ENCODE results near the gene ST6GALNAC3. TPM values are rescaled to one million over a fixed set of nuclear protein-coding genes. Genes with fewer than 3 reads are reported as not detected.
A peak's percentile ranks its signal among the peaks of the same experiment; 100 is the strongest.
"Not testable (repeated sequence)": the region's sequence is repeated elsewhere in the genome, so short reads cannot be mapped to it uniquely, and the experiment has no call there.

Gene ST6GALNAC3
- total RNA-seq, 4 donors from 2014 or later, result 9.7 to 34.0 (median 14.1) TPM

DNA sequence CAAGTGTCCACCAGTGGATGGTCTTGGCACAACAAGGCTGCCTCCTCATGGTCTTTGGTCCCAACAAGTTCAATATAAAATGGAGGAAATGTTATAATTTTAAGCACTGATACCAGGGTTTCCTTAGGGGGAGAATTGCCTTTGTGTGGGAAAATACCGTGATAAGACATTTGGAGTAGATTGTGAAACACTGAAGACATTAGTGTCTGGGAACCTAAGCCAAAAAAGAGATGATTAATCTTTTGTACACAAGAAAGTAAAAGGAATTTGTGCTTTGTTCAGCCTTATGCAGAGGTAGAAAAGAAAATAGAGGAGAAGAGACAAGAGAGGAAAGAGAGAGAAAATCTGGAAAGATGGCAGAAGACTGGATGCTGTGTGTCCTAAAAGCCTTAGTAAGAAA, 36.1 kb downstream of the ST6GALNAC3 start:
- TF ChIP-seq, protein P1, sequence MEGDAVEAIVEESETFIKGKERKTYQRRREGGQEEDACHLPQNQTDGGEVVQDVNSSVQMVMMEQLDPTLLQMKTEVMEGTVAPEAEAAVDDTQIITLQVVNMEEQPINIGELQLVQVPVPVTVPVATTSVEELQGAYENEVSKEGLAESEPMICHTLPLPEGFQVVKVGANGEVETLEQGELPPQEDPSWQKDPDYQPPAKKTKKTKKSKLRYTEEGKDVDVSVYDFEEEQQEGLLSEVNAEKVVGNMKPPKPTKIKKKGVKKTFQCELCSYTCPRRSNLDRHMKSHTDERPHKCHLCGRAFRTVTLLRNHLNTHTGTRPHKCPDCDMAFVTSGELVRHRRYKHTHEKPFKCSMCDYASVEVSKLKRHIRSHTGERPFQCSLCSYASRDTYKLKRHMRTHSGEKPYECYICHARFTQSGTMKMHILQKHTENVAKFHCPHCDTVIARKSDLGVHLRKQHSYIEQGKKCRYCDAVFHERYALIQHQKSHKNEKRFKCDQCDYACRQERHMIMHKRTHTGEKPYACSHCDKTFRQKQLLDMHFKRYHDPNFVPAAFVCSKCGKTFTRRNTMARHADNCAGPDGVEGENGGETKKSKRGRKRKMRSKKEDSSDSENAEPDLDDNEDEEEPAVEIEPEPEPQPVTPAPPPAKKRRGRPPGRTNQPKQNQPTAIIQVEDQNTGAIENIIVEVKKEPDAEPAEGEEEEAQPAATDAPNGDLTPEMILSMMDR (IDR thresholded peaks at IDR 0.05), result no peak
- DNase-seq (ENCODE audit: low spot score), result no peak
- peak; percentile 41 for ATAC-seq (ENCODE audit: low FRiP score)

DNA sequence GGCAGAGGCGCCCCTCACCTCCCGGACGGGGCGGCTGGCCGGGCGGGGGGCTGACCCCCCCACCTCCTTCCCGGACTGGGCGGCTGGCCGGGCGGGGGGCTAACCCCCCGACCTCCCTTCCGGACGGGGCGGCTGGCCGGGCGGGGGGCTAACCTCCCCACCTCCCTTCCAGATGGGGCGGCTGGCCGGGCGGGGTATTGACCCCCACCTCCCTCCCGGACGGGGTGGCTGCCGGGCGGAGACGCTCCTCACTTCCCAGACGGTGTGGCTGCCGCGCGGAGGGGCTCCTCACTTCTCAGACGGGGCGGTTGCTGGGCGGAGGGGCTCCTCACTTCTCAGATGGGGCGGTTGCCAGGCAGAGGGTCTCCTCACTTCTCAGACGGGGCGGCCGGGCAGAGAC, 37.8 kb downstream of the ST6GALNAC3 start:
- DNase-seq (ENCODE audit: low spot score); ATAC-seq (ENCODE audit: low FRiP score): not testable (repeated sequence)

DNA sequence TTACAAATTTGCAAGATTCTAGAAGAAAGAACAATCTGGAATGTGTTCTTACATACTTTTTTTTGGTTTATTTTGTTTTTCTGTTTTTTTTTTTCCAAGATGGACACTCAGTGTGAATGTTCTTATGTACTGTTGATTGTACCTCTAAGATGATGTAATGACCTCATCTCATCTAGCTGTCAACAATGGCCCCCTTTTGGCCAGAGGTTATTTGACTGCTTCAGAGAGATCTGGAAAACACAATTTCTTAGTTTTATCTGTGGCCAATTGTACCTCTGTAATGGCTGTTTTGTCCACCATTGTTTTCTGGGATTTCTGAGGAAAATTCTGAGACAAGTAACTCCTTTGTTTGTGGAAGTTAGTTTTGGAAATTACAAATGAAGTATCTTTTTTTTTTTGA, 38.9 kb downstream of the ST6GALNAC3 start:
- TF ChIP-seq, protein P1 (IDR thresholded peaks at IDR 0.05), result no peak
- DNase-seq (ENCODE audit: low spot score) (no peak), ATAC-seq (ENCODE audit: low FRiP score) (no peak)

DNA sequence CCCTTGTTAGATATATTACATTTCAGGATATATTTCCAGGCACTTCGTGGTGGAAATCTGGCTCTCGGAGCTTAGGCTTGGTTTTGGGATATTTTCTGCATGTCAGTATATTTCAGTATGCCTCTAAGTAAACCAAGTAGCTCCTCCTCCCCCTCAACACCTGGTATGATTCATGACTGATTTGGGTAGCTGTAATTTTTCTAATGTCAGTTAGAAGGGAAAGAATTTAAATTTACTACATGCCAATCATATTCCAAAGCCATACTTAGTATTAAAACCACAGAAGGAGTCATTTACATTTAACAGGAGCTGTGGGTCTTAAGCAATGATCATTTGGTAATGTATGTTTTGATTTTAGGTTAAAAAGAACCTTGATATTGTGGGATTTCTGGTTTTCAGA, 40.6 kb downstream of the ST6GALNAC3 start:
- DNase-seq (ENCODE audit: low spot score), result no peak
- no peak for ATAC-seq (ENCODE audit: low FRiP score)
- TF ChIP-seq, protein P1 (IDR thresholded peaks at IDR 0.05), result no peak

DNA sequence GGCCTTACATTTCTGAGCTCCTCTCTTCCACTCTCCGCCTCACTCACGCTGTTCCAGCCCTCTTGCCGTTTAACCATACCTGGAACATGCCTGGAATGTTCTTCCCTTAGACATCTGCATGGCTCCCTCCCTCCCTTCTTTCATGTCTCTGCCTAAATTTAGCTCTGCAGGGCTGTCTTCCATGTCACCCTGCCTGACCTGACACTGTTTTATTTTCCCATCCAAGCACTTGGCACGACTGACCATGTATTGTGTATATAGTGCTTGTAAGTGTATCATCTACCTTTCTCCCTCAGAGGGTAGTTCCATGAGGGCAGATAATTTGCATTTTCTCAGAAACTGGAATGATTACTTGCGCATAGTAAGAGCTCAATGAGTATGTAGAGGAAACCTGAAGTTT, 47.3 kb downstream of the ST6GALNAC3 start:
- ATAC-seq (ENCODE audit: low FRiP score) (no peak), DNase-seq (ENCODE audit: low spot score) (no peak)
- TF ChIP-seq, protein P1 (IDR thresholded peaks at IDR 0.05), result no peak

DNA sequence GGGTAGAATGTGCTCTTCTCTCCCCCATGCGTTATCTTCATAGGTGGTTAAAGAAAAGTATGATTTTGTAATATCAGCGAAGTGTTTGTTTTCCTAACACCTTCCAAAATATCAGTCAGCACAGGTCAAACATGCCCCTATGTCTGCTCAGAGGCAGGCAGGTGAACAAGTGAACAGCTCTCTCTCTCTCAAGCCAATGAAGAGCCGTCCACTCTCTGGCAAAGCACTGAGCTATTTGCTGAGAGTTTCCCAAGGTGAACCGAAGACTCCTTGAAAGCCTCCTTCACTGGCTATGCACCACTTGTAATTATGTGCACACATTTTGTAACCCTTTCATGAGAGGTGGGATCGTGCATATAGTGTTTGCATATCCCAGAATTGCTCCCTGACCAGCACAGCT, 47.7 kb downstream of the ST6GALNAC3 start:
- no peak for DNase-seq (ENCODE audit: low spot score)
- no peak for ATAC-seq (ENCODE audit: low FRiP score)
- TF ChIP-seq, protein P1 (IDR thresholded peaks at IDR 0.05), result no peak

DNA sequence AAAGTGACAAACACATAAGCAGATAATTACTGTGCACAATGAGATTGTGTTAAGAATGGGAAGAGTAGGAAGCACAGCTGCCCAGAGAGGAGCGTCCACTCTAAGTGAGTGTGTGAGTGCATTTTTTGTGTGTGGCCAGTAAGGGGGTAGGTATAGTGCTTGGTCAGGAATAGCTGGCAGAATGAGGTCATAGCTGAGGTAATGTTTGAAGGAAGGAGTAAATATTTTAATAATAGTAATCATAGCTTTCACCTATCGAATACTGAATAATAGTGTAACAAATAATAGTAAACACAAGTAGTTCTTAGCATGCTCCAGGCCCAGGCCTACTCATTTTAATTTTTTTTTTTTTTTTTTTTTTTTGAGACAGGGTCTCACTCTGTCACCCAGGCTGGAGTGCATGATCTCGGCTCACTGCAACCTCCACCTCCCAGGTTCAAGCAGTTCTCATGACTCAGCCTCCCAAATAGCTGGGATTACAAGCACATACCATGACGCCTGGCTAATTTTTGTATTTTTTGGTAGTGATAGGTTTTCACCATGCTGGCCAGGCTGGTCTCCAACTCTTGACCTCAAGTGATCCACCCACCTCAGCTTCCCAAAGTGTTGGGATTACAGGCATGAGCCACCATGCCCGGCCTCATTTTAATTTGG, 49.0 kb downstream of the ST6GALNAC3 start:
- not testable (repeated sequence) for ATAC-seq (ENCODE audit: low FRiP score)

DNA sequence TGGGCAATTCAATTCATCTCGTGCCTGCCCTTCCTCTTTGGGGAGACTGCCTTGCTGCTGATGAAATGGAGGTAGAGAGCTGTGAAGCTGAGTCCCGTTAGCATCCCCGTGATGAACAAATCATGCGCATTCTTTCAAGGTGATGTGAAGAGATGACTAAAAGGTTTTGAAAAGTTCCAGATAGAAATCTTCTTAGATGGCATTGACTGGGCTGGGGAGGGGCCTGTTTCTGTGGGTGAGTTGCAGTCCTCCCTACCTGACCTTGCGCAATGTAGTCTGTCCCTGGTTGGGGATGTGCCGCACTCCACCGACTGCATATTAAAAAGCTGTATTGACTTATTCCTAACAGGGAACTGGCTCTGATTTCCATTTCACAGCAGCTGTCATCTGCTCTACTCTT, 49.6 kb downstream of the ST6GALNAC3 start:
- ATAC-seq (ENCODE audit: low FRiP score), result no peak
- TF ChIP-seq, protein P1 (IDR thresholded peaks at IDR 0.05), result no peak
- no peak for DNase-seq (ENCODE audit: low spot score)

More for the DNA sequence above, 49.0 kb downstream of the ST6GALNAC3 start:
- DNase-seq (ENCODE audit: low spot score), result not testable (repeated sequence)

Data from omental fat pad (tissue), 4 donors.